ENCODE results near the gene SGK1. TPM values are rescaled to one million over a fixed set of nuclear protein-coding genes. Genes with fewer than 3 reads are reported as not detected.
"Not testable (repeated sequence)": the region's sequence is repeated elsewhere in the genome, so short reads cannot be mapped to it uniquely, and the experiment has no call there.

Gene SGK1
- total and polyA plus RNA-seq, 2 donors from 2014 or later = 142 to 324 TPM

- DNase-seq = no peak
- H3K4me1 ChIP-seq (ENCODE audit: control insufficient read depth in 2 of 3, insufficient read depth in 2 of 3, low read depth in 1 of 3, low read length in 3 of 3) = no peaks in the 10 kb centered on the region
- no peak overlapping the region for H3K27ac ChIP-seq (ENCODE audit: low read depth in 2 of 2, low read length in 2 of 2)
- intact Hi-C loops (cut with DNase I) = no loop called here
- no peaks in the 10 kb centered on the region for H3K36me3 ChIP-seq (ENCODE audit: control insufficient read depth in 2 of 3, insufficient read depth in 3 of 3, low read length in 3 of 3)
- TF ChIP-seq CTCF (IDR thresholded peaks at IDR 0.05; ENCODE audit: borderline replicate concordance, extremely low read depth, insufficient read depth) = no peak
- peaks cover 0 to 6% (median 0%) of the 10 kb centered on the region in 3 donors for H3K9me3 ChIP-seq (ENCODE audit: control insufficient read depth in 2 of 3, insufficient read depth in 1 of 3, low read length in 3 of 3)
- no peak overlapping the region for H3K4me3 ChIP-seq (ENCODE audit: low read length in 3 of 3)
- no peak overlapping the region for H3K9ac ChIP-seq (ENCODE audit: low read length in 3 of 3)
- no peak for FAIRE-seq
- no peaks in the 10 kb centered on the region for H3K27me3 ChIP-seq (ENCODE audit: control insufficient read depth, insufficient read depth, low read length)
Measured at GRCh38 chr6:134207421-134207820, 110.5 kb downstream of the SGK1 start.

GRCh38 chr6:134205366-134205765, 112.5 kb downstream of the SGK1 start:
- H3K27me3 ChIP-seq (ENCODE audit: control insufficient read depth, insufficient read depth, low read length) = no peaks in the 10 kb centered on the region
- H3K27ac ChIP-seq (ENCODE audit: low read depth in 2 of 2, low read length in 2 of 2) = no peak overlapping the region
- peaks cover 0 to 6% (median 0%) of the 10 kb centered on the region in 3 donors for H3K9me3 ChIP-seq (ENCODE audit: control insufficient read depth in 2 of 3, insufficient read depth in 1 of 3, low read length in 3 of 3)
- intact Hi-C loops (cut with DNase I) = no loop called here
- H3K36me3 ChIP-seq (ENCODE audit: control insufficient read depth in 2 of 3, insufficient read depth in 3 of 3, low read length in 3 of 3) = no peaks in the 10 kb centered on the region
- no peak overlapping the region for H3K9ac ChIP-seq (ENCODE audit: low read length in 3 of 3)
- no peak for DNase-seq
- no peak overlapping the region for H3K4me3 ChIP-seq (ENCODE audit: low read length in 3 of 3)
- no peak for FAIRE-seq
- no peaks in the 10 kb centered on the region for H3K4me1 ChIP-seq (ENCODE audit: control insufficient read depth in 2 of 3, insufficient read depth in 2 of 3, low read depth in 1 of 3, low read length in 3 of 3)
- no peak for TF ChIP-seq CTCF (IDR thresholded peaks at IDR 0.05; ENCODE audit: borderline replicate concordance, extremely low read depth, insufficient read depth)

GRCh38 chr6:134204759-134205158, 113.2 kb downstream of the SGK1 start:
- H3K4me3 ChIP-seq (ENCODE audit: low read length in 3 of 3); H3K27me3 ChIP-seq (ENCODE audit: control insufficient read depth, insufficient read depth, low read length); H3K27ac ChIP-seq (ENCODE audit: low read depth in 2 of 2, low read length in 2 of 2); H3K9me3 ChIP-seq (ENCODE audit: control insufficient read depth in 2 of 3, insufficient read depth in 1 of 3, low read length in 3 of 3); H3K9ac ChIP-seq (ENCODE audit: low read length in 3 of 3); DNase-seq; FAIRE-seq; H3K36me3 ChIP-seq (ENCODE audit: control insufficient read depth in 2 of 3, insufficient read depth in 3 of 3, low read length in 3 of 3); intact Hi-C loops (cut with DNase I); H3K4me1 ChIP-seq (ENCODE audit: control insufficient read depth in 2 of 3, insufficient read depth in 2 of 3, low read depth in 1 of 3, low read length in 3 of 3): not testable (repeated sequence)

GRCh38 chr6:134204031-134204430, 113.9 kb downstream of the SGK1 start:
- Histone ChIP-seq H3K9ac (ENCODE audit: low read length in 3 of 3) (no peak overlapping the region), H3K27me3 (ENCODE audit: control insufficient read depth, insufficient read depth, low read length) (no peaks in the 10 kb centered on the region), H3K27ac (ENCODE audit: low read depth in 2 of 2, low read length in 2 of 2) (no peak overlapping the region), H3K36me3 (ENCODE audit: control insufficient read depth in 2 of 3, insufficient read depth in 3 of 3, low read length in 3 of 3) (no peaks in the 10 kb centered on the region), H3K4me1 (ENCODE audit: control insufficient read depth in 2 of 3, insufficient read depth in 2 of 3, low read depth in 1 of 3, low read length in 3 of 3) (no peaks in the 10 kb centered on the region), H3K4me3 (ENCODE audit: low read length in 3 of 3) (no peak overlapping the region), H3K9me3 (ENCODE audit: control insufficient read depth in 2 of 3, insufficient read depth in 1 of 3, low read length in 3 of 3) (peaks cover 0 to 6% (median 0%) of the 10 kb centered on the region in 3 donors)
- no peak for TF ChIP-seq CTCF (IDR thresholded peaks at IDR 0.05; ENCODE audit: borderline replicate concordance, extremely low read depth, insufficient read depth)
- FAIRE-seq (no peak), DNase-seq (no peak)
- intact Hi-C loops (cut with DNase I) = no loop called here

Measured in kidney (tissue), 14 donors.